Measurements from ENCODE around the gene JAK2.

The JAK2 gene

DNA sequence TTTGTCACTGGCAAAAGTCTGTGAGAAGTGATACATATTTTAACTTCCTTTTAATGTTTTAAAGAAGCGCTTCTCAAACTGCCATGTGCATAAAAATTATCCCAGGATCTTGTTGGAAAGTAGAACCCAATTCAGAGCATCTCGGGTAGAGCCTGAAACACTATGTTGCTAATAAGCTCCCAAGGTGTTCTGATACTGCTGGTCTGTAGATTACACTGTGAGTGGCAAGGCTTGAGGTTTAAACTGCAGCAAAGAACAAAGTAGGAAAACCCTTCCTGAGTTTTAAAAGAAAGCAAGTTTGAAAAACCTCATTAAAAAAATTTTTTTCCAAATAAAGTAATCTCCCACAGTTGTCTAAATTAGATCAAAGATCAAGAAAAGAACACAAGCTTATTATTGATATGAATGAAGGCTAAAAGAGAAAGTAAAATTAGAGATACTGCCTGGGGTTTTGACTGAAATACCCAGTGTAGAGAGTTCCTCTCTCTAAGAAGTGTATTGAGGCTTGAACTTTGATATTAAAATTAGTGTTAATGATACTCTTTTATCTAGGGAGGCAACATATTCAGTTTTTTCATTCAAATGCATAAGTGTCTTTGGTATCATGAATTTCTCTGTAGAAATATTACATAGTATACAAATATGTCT is 19.8 kb upstream of the JAK2 start:
- TF ChIP-seq, protein P1, sequence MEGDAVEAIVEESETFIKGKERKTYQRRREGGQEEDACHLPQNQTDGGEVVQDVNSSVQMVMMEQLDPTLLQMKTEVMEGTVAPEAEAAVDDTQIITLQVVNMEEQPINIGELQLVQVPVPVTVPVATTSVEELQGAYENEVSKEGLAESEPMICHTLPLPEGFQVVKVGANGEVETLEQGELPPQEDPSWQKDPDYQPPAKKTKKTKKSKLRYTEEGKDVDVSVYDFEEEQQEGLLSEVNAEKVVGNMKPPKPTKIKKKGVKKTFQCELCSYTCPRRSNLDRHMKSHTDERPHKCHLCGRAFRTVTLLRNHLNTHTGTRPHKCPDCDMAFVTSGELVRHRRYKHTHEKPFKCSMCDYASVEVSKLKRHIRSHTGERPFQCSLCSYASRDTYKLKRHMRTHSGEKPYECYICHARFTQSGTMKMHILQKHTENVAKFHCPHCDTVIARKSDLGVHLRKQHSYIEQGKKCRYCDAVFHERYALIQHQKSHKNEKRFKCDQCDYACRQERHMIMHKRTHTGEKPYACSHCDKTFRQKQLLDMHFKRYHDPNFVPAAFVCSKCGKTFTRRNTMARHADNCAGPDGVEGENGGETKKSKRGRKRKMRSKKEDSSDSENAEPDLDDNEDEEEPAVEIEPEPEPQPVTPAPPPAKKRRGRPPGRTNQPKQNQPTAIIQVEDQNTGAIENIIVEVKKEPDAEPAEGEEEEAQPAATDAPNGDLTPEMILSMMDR (IDR thresholded peaks at IDR 0.05; ENCODE audit: insufficient read depth, low read length, poor library complexity, severe bottlenecking) = no peak
- no peak for TF ChIP-seq EZH2phosphoT487 (conservative IDR thresholded peaks at IDR 0.05; ENCODE audit: low read length)
- no peak overlapping the region for H3K4me3 ChIP-seq (ENCODE audit: insufficient read depth, low read length, poor library complexity, severe bottlenecking)
- H3K27me3 ChIP-seq (ENCODE audit: low read length) = no peaks in the 10 kb centered on the region
- H3K79me2 ChIP-seq (ENCODE audit: insufficient read depth, low read length) = no peaks in the 10 kb centered on the region
- no peak overlapping the region for H3K9ac ChIP-seq (ENCODE audit: low read length)
- H3K9me3 ChIP-seq (ENCODE audit: insufficient read depth, low read length) = no peaks in the 10 kb centered on the region
- 0 out of 2 replicates have a peak, but pooled peaks cover 5% of the 10 kb centered on the region for H3K36me3 ChIP-seq (ENCODE audit: low read length)
- H3F3A ChIP-seq (ENCODE audit: insufficient read depth) = no peaks in the 10 kb centered on the region
- no peak overlapping the region for H3K27ac ChIP-seq (ENCODE audit: low read depth, low read length)
- no peak overlapping the region for H2AFZ ChIP-seq (ENCODE audit: low read depth, low read length, severe bottlenecking)
- no peak overlapping the region for H3K4me2 ChIP-seq (ENCODE audit: low read depth, low read length, poor library complexity, severe bottlenecking)
- H4K20me1 ChIP-seq (ENCODE audit: low read depth, low read length) = no peaks in the 10 kb centered on the region
- no peaks in the 10 kb centered on the region for H3K9me2 ChIP-seq (replicated peaks; ENCODE audit: insufficient read depth, low read length)

DNA sequence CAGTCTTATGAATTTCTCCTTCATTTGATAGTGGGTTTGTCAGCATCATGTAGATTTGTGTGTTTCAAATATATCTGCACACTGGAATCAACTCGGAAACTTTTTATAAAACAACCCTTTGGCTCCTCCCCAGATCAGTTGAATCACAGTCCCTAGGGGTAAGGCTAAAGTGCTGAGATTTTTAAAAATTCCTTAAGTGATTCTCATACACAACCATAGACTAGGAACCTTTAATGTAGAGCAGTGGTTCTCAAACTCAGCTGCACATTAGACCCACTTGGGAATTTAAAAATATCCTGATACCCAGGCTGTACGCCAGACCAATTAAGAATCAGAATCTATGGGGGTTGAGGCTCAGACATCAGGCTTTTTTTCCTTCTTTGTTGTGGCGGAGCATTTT is 17.5 kb upstream of the JAK2 start:
- H2AFZ ChIP-seq (ENCODE audit: low read depth, low read length, severe bottlenecking) = no peak overlapping the region
- no peaks in the 10 kb centered on the region for H3K9me3 ChIP-seq (ENCODE audit: insufficient read depth, low read length)
- no peaks in the 10 kb centered on the region for H4K20me1 ChIP-seq (ENCODE audit: low read depth, low read length)
- H3K9me2 ChIP-seq (replicated peaks; ENCODE audit: insufficient read depth, low read length) = no peaks in the 10 kb centered on the region
- H3K27me3 ChIP-seq (ENCODE audit: low read length) = no peaks in the 10 kb centered on the region
- H3K9ac ChIP-seq (ENCODE audit: low read length) = no peak overlapping the region
- H3F3A ChIP-seq (ENCODE audit: insufficient read depth) = no peaks in the 10 kb centered on the region
- no peak overlapping the region for H3K27ac ChIP-seq (ENCODE audit: low read depth, low read length)
- TF ChIP-seq EZH2phosphoT487 (conservative IDR thresholded peaks at IDR 0.05; ENCODE audit: low read length) = no peak
- TF ChIP-seq, protein P1 (IDR thresholded peaks at IDR 0.05; ENCODE audit: insufficient read depth, low read length, poor library complexity, severe bottlenecking) = no peak
- H3K4me3 ChIP-seq (ENCODE audit: insufficient read depth, low read length, poor library complexity, severe bottlenecking) = no peak overlapping the region
- H3K4me2 ChIP-seq (ENCODE audit: low read depth, low read length, poor library complexity, severe bottlenecking) = no peak overlapping the region
- H3K36me3 ChIP-seq (ENCODE audit: low read length) = 0 out of 2 replicates have a peak, but pooled peaks cover 5% of the 10 kb centered on the region
- H3K79me2 ChIP-seq (ENCODE audit: insufficient read depth, low read length) = no peaks in the 10 kb centered on the region

DNA sequence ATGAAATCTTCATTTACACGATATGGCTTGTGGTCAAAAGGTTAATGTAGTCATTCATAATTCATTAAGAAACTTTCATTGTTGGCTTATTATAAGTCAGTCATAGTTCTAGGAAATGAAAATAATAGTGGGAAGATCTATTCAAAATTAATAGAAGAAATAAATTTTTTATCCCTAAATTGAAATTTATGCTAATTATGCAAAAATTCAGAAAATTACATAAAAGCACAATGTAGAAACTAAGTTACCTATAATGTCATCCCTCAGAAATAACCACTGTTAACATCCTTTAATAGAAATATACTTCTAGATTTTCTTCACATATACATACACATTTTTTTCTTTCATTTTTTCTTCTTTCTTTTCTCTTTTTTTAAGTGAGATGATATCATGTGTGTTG is 15.9 kb upstream of the JAK2 start:
- H3K4me2 ChIP-seq (ENCODE audit: low read depth, low read length, poor library complexity, severe bottlenecking) = no peak overlapping the region
- no peak for TF ChIP-seq EZH2phosphoT487 (conservative IDR thresholded peaks at IDR 0.05; ENCODE audit: low read length)
- TF ChIP-seq, protein P1 (IDR thresholded peaks at IDR 0.05; ENCODE audit: insufficient read depth, low read length, poor library complexity, severe bottlenecking) = no peak
- no peaks in the 10 kb centered on the region for H4K20me1 ChIP-seq (ENCODE audit: low read depth, low read length)
- no peaks in the 10 kb centered on the region for H3K9me3 ChIP-seq (ENCODE audit: insufficient read depth, low read length)
- H3K9ac ChIP-seq (ENCODE audit: low read length) = no peak overlapping the region
- no peak overlapping the region for H2AFZ ChIP-seq (ENCODE audit: low read depth, low read length, severe bottlenecking)
- H3F3A ChIP-seq (ENCODE audit: insufficient read depth) = no peaks in the 10 kb centered on the region
- H3K27me3 ChIP-seq (ENCODE audit: low read length) = no peaks in the 10 kb centered on the region
- H3K9me2 ChIP-seq (replicated peaks; ENCODE audit: insufficient read depth, low read length) = no peaks in the 10 kb centered on the region
- no peak overlapping the region for H3K4me3 ChIP-seq (ENCODE audit: insufficient read depth, low read length, poor library complexity, severe bottlenecking)
- no peak overlapping the region for H3K27ac ChIP-seq (ENCODE audit: low read depth, low read length)
- H3K36me3 ChIP-seq (ENCODE audit: low read length) = 0 out of 2 replicates have a peak, but pooled peaks cover under 1% of the 10 kb centered on the region
- no peaks in the 10 kb centered on the region for H3K79me2 ChIP-seq (ENCODE audit: insufficient read depth, low read length)
